Measurements from ENCODE around the gene RNF152.

The RNF152 gene

DNA sequence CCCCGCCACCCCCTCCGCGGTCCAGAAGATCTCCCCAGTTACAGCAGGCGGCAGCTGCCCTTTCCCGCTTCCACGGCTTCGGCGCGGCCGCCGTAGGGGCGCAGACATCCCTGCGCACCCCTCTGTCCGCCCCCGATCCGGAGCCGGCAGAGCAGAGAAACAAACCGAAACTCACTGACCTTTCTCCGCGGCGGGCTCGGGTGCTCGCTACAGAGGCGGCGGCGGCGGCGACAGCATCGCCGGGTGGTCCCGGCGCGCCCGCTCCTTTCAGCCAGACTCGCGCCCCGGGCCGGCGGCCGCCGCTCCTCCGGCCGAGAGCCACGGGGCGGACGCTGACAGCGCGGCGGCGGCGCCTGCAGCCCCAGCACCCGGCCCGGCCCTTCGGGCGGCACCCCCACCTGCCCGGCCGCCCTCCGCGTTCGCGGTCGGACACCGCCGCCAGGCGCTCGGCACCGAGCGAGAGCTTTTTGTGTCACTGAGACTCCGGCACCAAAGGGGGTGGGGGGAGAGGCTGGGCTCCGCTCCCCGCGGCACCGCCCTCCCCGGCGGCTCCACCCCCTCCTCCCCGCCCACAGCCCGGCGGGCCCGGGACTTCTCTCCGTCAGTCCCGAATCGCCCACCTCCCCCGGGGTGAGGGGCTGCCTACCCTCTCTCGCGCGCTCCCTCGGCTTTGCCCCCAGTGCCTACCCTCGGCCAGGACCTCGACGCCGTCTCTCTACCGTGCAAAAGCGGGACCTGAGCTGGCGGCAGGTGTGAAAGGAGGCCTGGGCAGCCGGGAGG is 1.4 kb upstream of the RNF152 start:
- DNase-seq: no peak

DNA sequence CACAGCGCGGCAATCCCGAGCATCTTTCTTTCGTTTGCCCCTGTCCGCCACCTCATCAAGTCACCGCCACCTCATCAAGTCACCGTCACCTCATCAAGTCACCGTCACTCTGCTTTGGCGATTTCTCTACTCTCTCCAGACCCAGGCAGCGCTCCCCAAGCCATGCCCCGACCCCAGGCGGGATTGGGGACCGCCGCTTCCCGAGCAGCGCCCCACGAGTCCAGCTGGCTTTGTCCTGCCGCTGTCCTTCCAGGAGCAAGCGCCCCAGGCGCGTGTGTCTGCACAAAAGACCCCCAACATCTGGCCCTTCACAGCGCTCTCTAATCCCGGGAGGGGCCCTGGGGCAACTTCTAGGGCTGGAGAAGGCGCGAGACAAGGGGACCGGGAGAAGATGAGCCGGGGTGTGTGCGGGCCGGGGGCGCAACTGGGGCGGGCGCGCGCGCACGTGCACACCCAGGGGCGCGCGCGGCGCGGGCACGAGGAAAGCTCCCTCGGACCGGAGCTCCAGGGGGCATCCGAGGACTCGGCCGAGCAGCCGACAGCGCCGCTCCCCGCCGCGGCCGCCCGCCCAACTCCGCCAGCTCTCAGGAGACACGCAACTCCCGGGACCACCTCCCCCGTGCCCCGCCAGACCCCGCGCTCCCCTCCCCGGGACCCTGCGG is 633 bp upstream of the RNF152 start:
- DNase-seq: no peak

DNA sequence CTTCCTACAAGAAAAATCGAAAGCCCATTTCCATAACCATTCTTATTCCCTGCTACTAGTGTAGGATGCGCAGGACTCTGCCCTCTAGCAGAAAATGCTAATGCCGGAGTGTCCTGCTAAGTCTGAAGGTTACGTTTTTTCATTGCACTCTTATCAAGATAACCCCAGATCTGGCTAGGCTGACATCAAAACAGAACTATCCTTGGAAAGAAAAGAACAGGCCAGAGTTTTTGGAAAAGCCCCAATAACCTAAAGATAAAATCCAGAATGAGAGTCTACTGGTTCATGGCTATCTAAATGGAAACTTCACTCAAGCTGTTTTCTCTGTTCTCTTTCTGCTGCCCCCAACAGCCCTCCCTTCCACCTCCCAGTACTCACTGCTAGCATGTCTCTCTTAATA is 913 bp downstream of the RNF152 start:
- DNase-seq: no peak

GRCh38 chr18:61891271-61891670 is 1.5 kb downstream of the RNF152 start:
- no peak for DNase-seq

- no peak for DNase-seq
These were observed 2.5 kb downstream of the RNF152 start for GRCh38 chr18:61890344-61890743.

DNA sequence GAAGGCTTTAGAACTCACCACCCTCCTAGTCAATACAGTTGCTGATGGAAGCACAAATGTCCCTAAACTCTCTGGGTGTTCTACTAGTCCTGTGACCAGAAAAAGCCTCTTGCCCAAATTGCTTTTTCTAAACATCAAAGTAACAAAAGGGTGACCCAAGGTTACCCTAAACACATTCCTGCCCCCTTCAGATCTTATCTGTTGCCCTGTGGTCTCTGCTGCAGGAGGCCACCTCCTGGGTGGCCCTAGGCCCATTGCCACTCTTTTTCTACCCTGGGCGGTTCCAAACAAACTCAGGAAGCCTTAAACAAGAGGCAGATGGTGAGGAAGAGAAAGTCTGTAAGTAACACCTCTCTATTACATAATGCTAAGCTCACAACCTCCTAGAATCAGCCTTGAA is 3.3 kb downstream of the RNF152 start:
- DNase-seq: no peak

- DNase-seq: no peak
These were observed 4.2 kb downstream of the RNF152 start for GRCh38 chr18:61888622-61889021.

DNA sequence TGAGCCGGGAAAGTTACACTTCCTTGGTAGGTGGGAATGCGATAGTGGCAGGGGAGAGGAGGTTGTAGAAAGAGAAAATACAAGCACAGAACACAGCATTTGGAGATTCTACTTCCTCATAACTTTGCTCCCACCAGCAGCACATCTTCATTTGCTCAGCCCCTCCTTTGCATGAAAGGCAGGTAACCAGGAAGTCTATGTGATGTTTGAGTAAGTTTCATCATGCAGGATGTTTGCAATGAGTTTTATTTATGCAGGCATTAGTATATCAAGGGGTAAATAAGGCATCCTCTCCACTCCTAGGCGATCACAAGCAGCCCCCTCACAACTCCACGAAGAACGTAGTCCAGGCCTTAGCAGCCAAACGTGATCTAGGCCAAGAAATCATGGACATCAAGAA is 5.0 kb downstream of the RNF152 start:
- no peak for DNase-seq

DNA sequence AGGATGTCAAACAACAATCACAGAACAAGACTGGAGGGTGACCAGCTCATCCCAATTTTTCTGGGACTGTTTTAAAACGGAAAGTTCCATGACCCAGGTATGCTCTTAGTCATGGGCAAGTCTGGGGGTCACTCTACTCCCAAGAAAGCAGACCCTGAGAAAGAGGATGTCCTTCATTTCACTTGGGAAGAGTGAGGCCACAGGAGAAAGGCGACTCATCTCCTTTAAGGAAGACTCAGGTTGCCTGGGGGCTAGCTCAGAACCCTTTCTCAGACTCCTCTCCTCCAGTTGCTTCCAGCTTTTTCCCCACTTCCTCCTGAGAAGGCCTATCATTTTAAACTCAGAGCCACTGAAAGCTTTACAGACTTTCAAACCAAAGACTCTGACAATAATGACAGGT is 9.3 kb downstream of the RNF152 start:
- DNase-seq: no peak

- no peak for DNase-seq
These were observed 10.4 kb downstream of the RNF152 start for GRCh38 chr18:61882296-61883004.

GRCh38 chr18:61876899-61877298 is 15.9 kb downstream of the RNF152 start:
- DNase-seq: no peak

DNA sequence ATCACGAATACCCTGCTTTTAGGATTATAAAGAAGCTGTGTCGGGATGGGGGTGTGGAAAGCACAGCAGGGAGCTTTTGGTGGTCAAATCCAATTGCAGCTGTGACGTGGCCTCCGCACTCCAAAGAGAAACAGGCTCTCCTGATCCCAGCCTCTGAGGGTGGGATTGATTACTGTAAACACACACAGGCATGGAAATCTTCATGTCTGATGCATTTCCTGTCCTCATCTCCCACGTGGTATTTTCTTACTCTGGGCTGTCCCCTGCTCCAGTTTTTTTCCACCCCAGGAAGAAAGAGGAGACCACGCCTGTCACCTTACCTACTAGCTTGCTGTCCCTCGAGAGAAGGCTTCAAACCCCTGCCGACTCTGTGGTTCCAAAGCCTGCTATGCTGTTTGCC is 22.7 kb downstream of the RNF152 start:
- no peak for DNase-seq

- DNase-seq: no peak
These were observed 23.2 kb downstream of the RNF152 start for GRCh38 chr18:61869636-61870035.

DNA sequence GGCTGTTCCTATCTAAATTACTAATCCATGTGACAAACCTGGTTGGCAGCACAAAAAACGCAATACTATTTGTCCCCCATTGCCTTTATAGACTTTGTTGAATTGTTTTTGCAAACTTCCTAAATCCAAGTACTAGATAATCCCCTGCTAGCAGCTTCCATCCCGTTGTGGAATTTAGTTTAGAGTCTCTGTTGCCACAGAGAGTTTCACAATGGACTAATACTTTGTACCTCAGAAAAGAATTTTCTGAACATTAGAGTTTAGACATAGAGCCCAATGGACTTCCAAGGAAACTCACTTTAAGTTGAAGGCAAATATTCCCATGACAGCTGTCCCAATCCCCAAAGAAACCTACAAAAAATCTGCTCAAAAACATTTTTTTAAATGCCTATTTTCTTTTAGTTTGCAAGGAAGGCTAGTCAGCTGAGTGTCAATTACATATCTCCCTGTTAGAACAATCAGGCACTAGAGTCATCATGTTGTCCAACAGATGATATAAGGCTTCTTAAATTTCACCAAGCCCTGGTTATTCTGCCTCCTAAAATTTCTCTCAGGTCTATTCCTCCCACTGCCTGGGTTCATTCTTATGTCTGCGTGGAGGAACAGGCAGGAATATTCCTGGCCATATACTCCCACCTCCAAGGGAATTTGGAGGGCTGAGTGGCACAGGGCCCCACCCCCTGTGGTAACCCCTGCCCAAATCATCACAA is 27.2 kb downstream of the RNF152 start:
- DNase-seq: no peak

- DNase-seq: no peak
These were observed 31.4 kb downstream of the RNF152 start for GRCh38 chr18:61861372-61861771.

DNA sequence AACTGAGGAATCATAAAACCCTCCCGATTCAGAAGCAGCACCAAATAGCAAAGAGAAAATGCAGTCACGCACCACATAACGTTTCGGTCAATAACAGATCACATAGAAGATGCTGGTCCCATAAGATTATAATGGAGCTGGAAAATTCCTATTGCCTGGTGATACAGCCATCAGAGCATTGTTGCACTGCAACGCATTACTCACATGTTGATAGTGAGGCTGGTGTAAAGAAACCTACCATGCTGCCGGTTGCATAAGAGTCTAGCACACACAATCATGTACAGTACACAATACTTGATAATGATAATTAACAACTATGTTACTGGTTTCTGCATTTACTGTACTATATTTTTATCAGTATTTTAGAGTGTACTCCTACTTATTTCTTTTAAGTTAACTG is 32.5 kb downstream of the RNF152 start:
- DNase-seq: no peak

GRCh38 chr18:61859113-61859512 is 33.7 kb downstream of the RNF152 start:
- DNase-seq: no peak

- DNase-seq: no peak
These were observed 36.1 kb downstream of the RNF152 start for GRCh38 chr18:61856678-61857077.

DNA sequence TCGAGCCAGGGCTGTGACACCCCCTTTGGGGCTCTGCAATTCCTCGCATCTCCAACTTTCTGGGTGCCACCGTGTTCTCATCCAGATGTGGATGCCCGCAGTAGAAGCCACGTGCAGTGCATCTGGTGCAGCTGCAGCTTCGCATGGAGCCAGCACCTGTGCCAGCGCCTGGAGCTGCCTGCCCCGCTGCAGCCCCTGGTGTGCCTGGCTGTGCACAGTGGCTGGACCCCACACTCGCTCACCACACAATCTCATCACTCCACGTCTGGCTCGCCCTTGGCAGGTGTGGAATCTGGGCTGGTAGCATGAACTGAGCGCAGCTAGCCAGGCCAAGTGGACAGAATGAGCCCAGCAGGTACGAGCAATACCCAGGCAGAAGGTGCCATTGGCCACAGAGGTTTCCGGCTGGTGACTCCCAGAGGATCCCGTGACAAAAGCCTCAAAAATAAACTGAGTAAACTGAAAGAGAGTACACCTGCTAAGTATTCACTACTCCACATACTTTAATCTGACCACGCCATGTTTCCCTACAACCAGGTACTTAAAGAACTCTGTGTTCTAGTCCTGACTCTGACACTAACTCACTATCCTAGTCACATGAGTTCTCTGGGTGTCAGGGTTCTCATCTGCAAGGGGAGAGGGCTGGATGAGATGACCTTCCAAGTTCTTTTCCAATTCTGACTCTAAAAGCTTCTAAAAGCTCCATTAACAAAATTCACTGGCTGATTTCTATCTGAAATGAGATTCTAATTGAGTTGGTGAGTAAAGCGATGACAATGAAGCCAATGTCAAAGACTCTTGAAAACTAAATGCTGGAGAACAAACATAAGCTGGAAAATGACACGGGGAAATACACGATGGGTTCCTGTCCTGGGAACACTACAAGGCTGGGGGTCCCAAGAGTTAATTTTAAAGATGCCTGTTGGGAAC is 37.1 kb downstream of the RNF152 start:
- no peak for DNase-seq

DNA sequence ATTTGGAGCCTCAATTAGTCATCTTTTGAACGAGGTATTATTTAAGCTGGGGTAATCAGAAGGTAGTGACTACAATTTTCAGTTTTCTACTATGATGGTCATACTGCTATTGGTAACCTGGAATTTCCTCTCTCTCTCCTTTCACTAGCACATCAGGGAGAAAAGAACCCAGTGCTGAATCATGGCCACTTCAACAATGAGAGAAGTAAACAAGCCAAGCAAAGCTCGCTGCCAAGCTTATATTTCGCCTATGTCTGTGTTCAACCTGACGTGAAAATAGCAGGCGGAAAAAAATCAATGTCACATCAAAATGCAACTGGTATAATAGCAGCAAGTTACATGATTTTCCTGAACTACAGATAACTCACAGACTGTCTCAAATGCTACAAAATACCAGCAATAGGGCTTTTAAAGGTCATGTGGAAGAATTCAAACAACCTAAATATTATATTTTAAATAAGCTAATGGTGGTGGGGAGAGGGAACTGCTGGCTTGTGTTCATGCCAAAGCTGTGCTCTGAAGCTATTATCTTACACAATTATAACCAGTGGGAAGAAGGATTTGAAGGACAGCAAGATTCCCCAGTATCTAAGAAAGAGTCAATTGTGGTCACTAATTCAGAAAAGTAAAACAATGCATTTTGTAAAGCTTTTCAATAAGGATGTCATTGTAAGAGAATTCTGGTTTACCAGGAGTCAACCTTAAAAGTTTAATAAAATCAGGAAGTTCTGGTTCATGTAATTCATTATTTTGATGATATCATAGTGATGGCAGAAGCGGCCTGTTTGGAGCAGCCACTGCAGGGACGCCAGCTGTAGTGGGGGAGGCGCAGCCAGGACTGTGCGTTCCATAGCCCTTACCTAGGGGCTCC is 38.0 kb downstream of the RNF152 start:
- no peak for DNase-seq

DNA sequence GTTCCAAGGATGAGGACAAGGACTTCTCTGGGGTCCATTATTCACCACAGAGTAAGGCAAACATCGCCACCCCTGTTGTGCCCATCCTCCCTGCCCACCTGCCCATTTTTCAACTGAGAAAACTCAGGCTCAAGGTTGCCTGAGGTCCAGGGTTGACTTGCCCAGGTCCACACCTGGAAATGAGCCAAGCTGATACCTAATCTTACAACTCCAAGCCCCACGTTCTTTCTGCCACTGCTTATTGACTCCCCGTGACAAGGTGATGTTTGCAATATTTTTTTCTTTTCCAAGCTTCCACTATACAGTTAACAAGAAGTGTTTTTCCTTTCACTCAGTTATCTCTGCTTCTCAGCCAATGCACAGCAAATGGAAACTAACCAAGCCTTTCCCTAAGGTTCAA is 39.0 kb downstream of the RNF152 start:
- DNase-seq: no peak
